ENCODE measurements around the gene DYDC2.

DNA sequence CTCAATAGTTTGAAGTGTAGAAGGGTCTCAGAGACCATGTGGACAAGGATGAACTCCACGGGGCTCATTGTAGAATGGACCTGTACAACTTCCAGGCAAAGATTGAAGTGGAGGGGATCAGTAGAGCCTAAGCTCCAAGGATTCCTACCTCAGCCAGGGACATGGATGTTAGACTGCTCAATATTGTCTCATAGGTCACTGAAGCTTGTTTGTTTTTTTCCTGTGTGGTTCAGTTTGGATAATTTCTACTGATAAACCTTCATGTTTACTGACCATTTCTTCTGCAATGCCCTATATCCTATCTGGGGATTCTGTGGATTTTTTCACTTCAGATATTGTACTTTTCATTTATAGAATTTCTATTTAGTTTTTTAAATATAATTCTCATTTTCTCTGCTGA lies 8.9 kb downstream of the DYDC2 start:
- no peak for TF ChIP-seq POLR2AphosphoS5 (IDR thresholded peaks at IDR 0.05; ENCODE audit: low read depth)
- TF ChIP-seq, protein P1, sequence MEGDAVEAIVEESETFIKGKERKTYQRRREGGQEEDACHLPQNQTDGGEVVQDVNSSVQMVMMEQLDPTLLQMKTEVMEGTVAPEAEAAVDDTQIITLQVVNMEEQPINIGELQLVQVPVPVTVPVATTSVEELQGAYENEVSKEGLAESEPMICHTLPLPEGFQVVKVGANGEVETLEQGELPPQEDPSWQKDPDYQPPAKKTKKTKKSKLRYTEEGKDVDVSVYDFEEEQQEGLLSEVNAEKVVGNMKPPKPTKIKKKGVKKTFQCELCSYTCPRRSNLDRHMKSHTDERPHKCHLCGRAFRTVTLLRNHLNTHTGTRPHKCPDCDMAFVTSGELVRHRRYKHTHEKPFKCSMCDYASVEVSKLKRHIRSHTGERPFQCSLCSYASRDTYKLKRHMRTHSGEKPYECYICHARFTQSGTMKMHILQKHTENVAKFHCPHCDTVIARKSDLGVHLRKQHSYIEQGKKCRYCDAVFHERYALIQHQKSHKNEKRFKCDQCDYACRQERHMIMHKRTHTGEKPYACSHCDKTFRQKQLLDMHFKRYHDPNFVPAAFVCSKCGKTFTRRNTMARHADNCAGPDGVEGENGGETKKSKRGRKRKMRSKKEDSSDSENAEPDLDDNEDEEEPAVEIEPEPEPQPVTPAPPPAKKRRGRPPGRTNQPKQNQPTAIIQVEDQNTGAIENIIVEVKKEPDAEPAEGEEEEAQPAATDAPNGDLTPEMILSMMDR (IDR thresholded peaks at IDR 0.05; ENCODE audit: insufficient read depth, low read length): no peak
- TF ChIP-seq, protein P2, sequence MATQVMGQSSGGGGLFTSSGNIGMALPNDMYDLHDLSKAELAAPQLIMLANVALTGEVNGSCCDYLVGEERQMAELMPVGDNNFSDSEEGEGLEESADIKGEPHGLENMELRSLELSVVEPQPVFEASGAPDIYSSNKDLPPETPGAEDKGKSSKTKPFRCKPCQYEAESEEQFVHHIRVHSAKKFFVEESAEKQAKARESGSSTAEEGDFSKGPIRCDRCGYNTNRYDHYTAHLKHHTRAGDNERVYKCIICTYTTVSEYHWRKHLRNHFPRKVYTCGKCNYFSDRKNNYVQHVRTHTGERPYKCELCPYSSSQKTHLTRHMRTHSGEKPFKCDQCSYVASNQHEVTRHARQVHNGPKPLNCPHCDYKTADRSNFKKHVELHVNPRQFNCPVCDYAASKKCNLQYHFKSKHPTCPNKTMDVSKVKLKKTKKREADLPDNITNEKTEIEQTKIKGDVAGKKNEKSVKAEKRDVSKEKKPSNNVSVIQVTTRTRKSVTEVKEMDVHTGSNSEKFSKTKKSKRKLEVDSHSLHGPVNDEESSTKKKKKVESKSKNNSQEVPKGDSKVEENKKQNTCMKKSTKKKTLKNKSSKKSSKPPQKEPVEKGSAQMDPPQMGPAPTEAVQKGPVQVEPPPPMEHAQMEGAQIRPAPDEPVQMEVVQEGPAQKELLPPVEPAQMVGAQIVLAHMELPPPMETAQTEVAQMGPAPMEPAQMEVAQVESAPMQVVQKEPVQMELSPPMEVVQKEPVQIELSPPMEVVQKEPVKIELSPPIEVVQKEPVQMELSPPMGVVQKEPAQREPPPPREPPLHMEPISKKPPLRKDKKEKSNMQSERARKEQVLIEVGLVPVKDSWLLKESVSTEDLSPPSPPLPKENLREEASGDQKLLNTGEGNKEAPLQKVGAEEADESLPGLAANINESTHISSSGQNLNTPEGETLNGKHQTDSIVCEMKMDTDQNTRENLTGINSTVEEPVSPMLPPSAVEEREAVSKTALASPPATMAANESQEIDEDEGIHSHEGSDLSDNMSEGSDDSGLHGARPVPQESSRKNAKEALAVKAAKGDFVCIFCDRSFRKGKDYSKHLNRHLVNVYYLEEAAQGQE (IDR thresholded peaks at IDR 0.05; ENCODE audit: insufficient replicate concordance, low read depth): no peak

Data from HL-60 (cell line).